ENCODE data around the gene RPAP2. TPM values are rescaled to one million over a fixed set of nuclear protein-coding genes. Genes with fewer than 3 reads are reported as not detected.

Gene RPAP2
- total RNA-seq, 2 experiments from 2014 or later = 8.6 to 21.9 TPM

DNA sequence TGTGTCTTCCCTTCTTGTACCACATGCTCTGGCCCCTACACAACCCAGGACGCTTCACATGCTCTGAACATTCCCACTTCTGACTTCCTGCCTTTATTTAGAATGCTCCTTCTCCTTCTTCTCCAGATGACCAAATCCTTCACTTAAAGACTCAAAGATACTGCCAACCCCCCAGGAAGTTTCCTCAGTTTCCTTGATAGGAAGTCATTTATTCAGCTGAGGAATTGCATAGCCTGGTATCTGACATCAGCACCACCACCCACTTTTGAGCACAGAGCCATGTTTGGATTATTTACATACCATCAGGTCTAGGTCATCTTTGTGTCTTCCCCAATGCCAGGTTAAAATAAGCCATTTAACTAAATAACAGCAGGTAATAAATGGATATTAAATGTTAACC lies 145.5 kb downstream of the RPAP2 start:
- TF ChIP-seq CTCF (conservative IDR thresholded peaks at IDR 0.05; ENCODE audit: low read length) (no peak), EZH2phosphoT487 (IDR thresholded peaks at IDR 0.05; ENCODE audit: borderline replicate concordance, low read depth, low read length) (no peak)
- Histone ChIP-seq H3K36me3 (ENCODE audit: insufficient read depth, low read length) (no peaks in the 10 kb centered on the region), H3K27ac (ENCODE audit: low read depth, low read length, poor library complexity, severe bottlenecking) (no peak overlapping the region), H4K20me1 (ENCODE audit: insufficient read depth, low read length) (no peaks in the 10 kb centered on the region), H3K4me3 (ENCODE audit: low read depth, low read length, poor library complexity, severe bottlenecking) (no peak overlapping the region), H3K4me1 (ENCODE audit: insufficient read depth, low read length, poor library complexity, severe bottlenecking) (no peaks in the 10 kb centered on the region), H3K9me2 (ENCODE audit: insufficient read depth, low read length) (no peaks in the 10 kb centered on the region), H3K4me2 (ENCODE audit: low read length) (no peak overlapping the region), H3K9me3 (ENCODE audit: low read length) (no peaks in the 10 kb centered on the region), H2AFZ (ENCODE audit: low read length) (no peak overlapping the region), H3K79me2 (ENCODE audit: insufficient read depth, low read depth, low read length) (no peaks in the 10 kb centered on the region)
- ChIA-PET CTCF (ENCODE audit: unreplicated experiment) (no interaction called here), POLR2A (no interaction called here)
- no peak for DNase-seq (ENCODE audit: low spot score)
- intact Hi-C loops (cut with micrococcal nuclease; ENCODE audit: unreplicated experiment) = no loop called here
- no TSS peak for BruUV-seq (replicated peaks)

DNA sequence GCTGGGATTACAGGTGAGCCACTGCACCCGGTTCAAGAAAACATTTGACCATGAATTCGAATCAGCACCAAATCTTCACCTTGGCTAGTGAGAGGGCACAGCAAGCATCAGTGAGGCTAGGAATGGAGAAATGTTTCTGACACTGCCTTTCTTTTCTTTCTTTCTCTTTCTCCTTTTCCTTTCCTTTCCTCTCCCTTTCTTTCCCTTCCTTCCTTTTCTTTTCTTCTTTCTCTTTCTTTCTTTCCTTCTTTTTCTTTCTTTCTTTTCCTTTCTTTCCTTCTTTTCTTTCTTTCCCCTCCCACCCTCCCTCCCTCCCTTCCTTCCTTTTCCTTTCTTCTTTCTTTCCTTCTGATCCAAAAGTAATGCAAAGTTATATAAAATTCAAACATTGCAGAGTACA lies 147.0 kb downstream of the RPAP2 start:
- no peaks in the 10 kb centered on the region for H3K9me3 ChIP-seq (ENCODE audit: low read length)
- ChIA-PET POLR2A (no interaction called here), CTCF (ENCODE audit: unreplicated experiment) (no interaction called here)
- H4K20me1 ChIP-seq (ENCODE audit: insufficient read depth, low read length) = no peaks in the 10 kb centered on the region
- intact Hi-C loops (cut with micrococcal nuclease; ENCODE audit: unreplicated experiment) = no loop called here
- no peak overlapping the region for H3K27ac ChIP-seq (ENCODE audit: low read depth, low read length, poor library complexity, severe bottlenecking)
- H3K36me3 ChIP-seq (ENCODE audit: insufficient read depth, low read length) = no peaks in the 10 kb centered on the region
- no peak overlapping the region for H3K4me2 ChIP-seq (ENCODE audit: low read length)
- TF ChIP-seq CTCF (conservative IDR thresholded peaks at IDR 0.05; ENCODE audit: low read length) = no peak
- no peak for TF ChIP-seq EZH2phosphoT487 (IDR thresholded peaks at IDR 0.05; ENCODE audit: borderline replicate concordance, low read depth, low read length)
- H3K79me2 ChIP-seq (ENCODE audit: insufficient read depth, low read depth, low read length) = no peaks in the 10 kb centered on the region
- DNase-seq (ENCODE audit: low spot score) = no peak
- H3K4me1 ChIP-seq (ENCODE audit: insufficient read depth, low read length, poor library complexity, severe bottlenecking) = no peaks in the 10 kb centered on the region
- H3K9me2 ChIP-seq (ENCODE audit: insufficient read depth, low read length) = no peaks in the 10 kb centered on the region
- H2AFZ ChIP-seq (ENCODE audit: low read length) = no peak overlapping the region
- H3K4me3 ChIP-seq (ENCODE audit: low read depth, low read length, poor library complexity, severe bottlenecking) = no peak overlapping the region
- BruUV-seq (replicated peaks) = no TSS peak

GRCh38 chr1:92446546-92446945 lies 147.7 kb downstream of the RPAP2 start:
- intact Hi-C loops (cut with micrococcal nuclease; ENCODE audit: unreplicated experiment) = no loop called here
- BruUV-seq (replicated peaks) = no TSS peak
- no peak overlapping the region for H3K27ac ChIP-seq (ENCODE audit: low read depth, low read length, poor library complexity, severe bottlenecking)
- no peaks in the 10 kb centered on the region for H3K36me3 ChIP-seq (ENCODE audit: insufficient read depth, low read length)
- no peaks in the 10 kb centered on the region for H4K20me1 ChIP-seq (ENCODE audit: insufficient read depth, low read length)
- H3K9me2 ChIP-seq (ENCODE audit: insufficient read depth, low read length) = no peaks in the 10 kb centered on the region
- no peak for DNase-seq (ENCODE audit: low spot score)
- ChIA-PET POLR2A (no interaction called here), CTCF (ENCODE audit: unreplicated experiment) (no interaction called here)
- H3K9me3 ChIP-seq (ENCODE audit: low read length) = no peaks in the 10 kb centered on the region
- TF ChIP-seq CTCF (conservative IDR thresholded peaks at IDR 0.05; ENCODE audit: low read length) (no peak), EZH2phosphoT487 (IDR thresholded peaks at IDR 0.05; ENCODE audit: borderline replicate concordance, low read depth, low read length) (no peak)
- no peak overlapping the region for H3K4me3 ChIP-seq (ENCODE audit: low read depth, low read length, poor library complexity, severe bottlenecking)
- H3K4me2 ChIP-seq (ENCODE audit: low read length) = no peak overlapping the region
- H2AFZ ChIP-seq (ENCODE audit: low read length) = no peak overlapping the region
- H3K79me2 ChIP-seq (ENCODE audit: insufficient read depth, low read depth, low read length) = no peaks in the 10 kb centered on the region
- no peaks in the 10 kb centered on the region for H3K4me1 ChIP-seq (ENCODE audit: insufficient read depth, low read length, poor library complexity, severe bottlenecking)
